OCI-LY7 (cell line): ENCODE measurements around the gene CRYBG3. TPM values are rescaled to one million over a fixed set of nuclear protein-coding genes. Genes with fewer than 3 reads are reported as not detected.

Source experiments
- BruUV-seq: library from RNA; stranded (reverse); fragments of 400-500 nt; replicated peaks from 2 replicates; lab custom pipeline; 2021; lab: Mats Ljungman, UMichigan
- CTCF ChIA-PET: fragments of 300-600 bp; sonication (Branson Sonifier 250); formaldehyde crosslinking; loops from one replicate; lab custom pipeline; 2022; ENCODE audit warnings: antibody characterized with exemption; ENCODE audit not compliant: unreplicated experiment; lab: Charles Lee
- POLR2A ChIA-PET: fragments of 300-600 bp; sonication (Branson Sonifier 250); formaldehyde crosslinking; loops from one replicate; lab custom pipeline; 2022; ENCODE audit warnings: antibody characterized with exemption; lab: Charles Lee
- DNase-seq: peaks from one replicate; pipeline ENCODE4 v3.0.0-alpha.2; 2015; ENCODE audit warnings: low spot score
- H2AFZ ChIP-seq: fragments of 200-600 bp; sonication (generic), shearing (Covaris generic); 2 replicates; pipeline ENCODE4 v1.6.1; 2014; ENCODE audit warnings: mild to moderate bottlenecking, antibody characterized with exemption, low read length, moderate library complexity
- H3K27ac ChIP-seq: fragments of 200-600 bp; sonication (generic); 2 replicates; pipeline ENCODE4 v1.5.1; 2014; ENCODE audit warnings: mixed run types, low read depth, mild to moderate bottlenecking, moderate library complexity, low read length, inconsistent platforms; ENCODE audit not compliant: poor library complexity, severe bottlenecking
- H3K36me3 ChIP-seq: fragments of 200-600 bp; sonication (generic); 2 replicates; pipeline ENCODE4 v1.6.1; 2014; ENCODE audit warnings: mild to moderate bottlenecking, antibody characterized with exemption, low read length, moderate library complexity, mixed read lengths; ENCODE audit not compliant: insufficient read depth
- H3K4me1 ChIP-seq: fragments of 200-600 bp; sonication (generic); 2 replicates; pipeline ENCODE4 v1.5.1; 2014; ENCODE audit warnings: mild to moderate bottlenecking, low read length; ENCODE audit not compliant: insufficient read depth, poor library complexity, severe bottlenecking
- H3K4me2 ChIP-seq: fragments of 200-600 bp; sonication (generic); 2 replicates; pipeline ENCODE4 v1.6.1; 2014; ENCODE audit warnings: mild to moderate bottlenecking, low read length
- H3K4me3 ChIP-seq: fragments of 200-600 bp; sonication (generic); 2 replicates; pipeline ENCODE4 v1.5.1; 2014; ENCODE audit warnings: mild to moderate bottlenecking, low read depth, low read length; ENCODE audit not compliant: poor library complexity, severe bottlenecking
- H3K79me2 ChIP-seq: fragments of 200-600 bp; sonication (generic); 2 replicates; pipeline ENCODE4 v1.6.1; 2016; ENCODE audit warnings: low read depth, mild to moderate bottlenecking, low read length, moderate library complexity, mixed read lengths; ENCODE audit not compliant: insufficient read depth
- H3K9me2 ChIP-seq: fragments of 200-600 bp; sonication (generic); 2 replicates; pipeline ENCODE4 v1.6.1; 2016; ENCODE audit warnings: mild to moderate bottlenecking, low read length, mixed read lengths; ENCODE audit not compliant: insufficient read depth
- H3K9me3 ChIP-seq: fragments of 200-600 bp; sonication (generic); 2 replicates; pipeline ENCODE4 v1.6.1; 2014; ENCODE audit warnings: mild to moderate bottlenecking, mixed run types, low read length, mixed read lengths
- H4K20me1 ChIP-seq: fragments of 200-600 bp; sonication (generic); 2 replicates; pipeline ENCODE4 v1.6.1; 2014; ENCODE audit warnings: mild to moderate bottlenecking, antibody characterized with exemption, low read length, moderate library complexity, mixed read lengths; ENCODE audit not compliant: insufficient read depth
- EZH2phosphoT487 ChIP-seq: fragments of 200-600 bp; sonication (generic); IDR thresholded peaks from 2 replicates; pipeline ENCODE4 v1.6.1; 2018; ENCODE audit warnings: low read depth, borderline replicate concordance, mild to moderate bottlenecking, mixed run types, antibody characterized with exemption, low read length, moderate library complexity, mixed read lengths
- intact Hi-C: fragments of 100-400 bp; cut with micrococcal nuclease; formaldehyde crosslinking; loops from one replicate; pipeline ENCODE4 v1.10.0; 2022; ENCODE audit not compliant: unreplicated experiment
- total RNA-seq, 2 experiments: library from RNA; depleted of rRNA in 1 of 2; stranded (reverse); fragments of >200 nt in 1 of 2; shearing (Covaris generic) in 1 of 2; gene quantifications; 2 replicates each; pipeline ENCODE4 v1.2.3, GENCODE V29; 2014 to 2022
- TF ChIP-seq, protein P1 (sequence below): fragments of 200-600 bp; sonication (generic); conservative IDR thresholded peaks from 2 replicates; pipeline ENCODE4 v1.5.1; 2014; ENCODE audit warnings: mild to moderate bottlenecking, antibody characterized with exemption, low read length, moderate library complexity, mixed read lengths

The CRYBG3 gene
- total RNA-seq, 2 experiments from 2014 or later: 0.22 to 0.46 TPM

DNA sequence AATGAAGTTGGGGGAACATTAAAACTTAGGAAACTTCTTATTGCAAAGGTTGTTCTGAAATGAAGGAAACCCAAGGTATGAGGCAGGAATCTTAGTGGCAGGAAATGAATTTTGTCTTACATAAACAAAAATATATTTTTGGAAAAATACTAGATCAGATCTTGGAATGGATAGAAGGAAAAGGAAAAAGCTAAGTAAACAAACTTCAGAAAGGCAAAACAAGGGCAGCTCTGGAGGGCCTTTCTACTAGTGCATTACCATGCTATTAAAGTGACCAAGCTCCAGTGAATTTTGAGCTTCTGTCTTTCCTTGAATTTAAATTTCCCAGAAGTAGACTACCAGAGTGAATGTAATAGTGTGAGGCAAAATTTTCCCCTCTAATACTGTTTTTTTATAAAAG is 43.7 kb upstream of the CRYBG3 start:
- no TSS peak for BruUV-seq
- Histone ChIP-seq H3K4me2 (no peak overlapping the region), H3K27ac (no peak overlapping the region), H3K36me3 (no peaks in the 10 kb centered on the region), H3K4me1 (no peaks in the 10 kb centered on the region), H3K79me2 (no peaks in the 10 kb centered on the region), H4K20me1 (no peaks in the 10 kb centered on the region), H3K4me3 (no peak overlapping the region), H2AFZ (no peak overlapping the region), H3K9me3 (no peaks in the 10 kb centered on the region), H3K9me2 (no peaks in the 10 kb centered on the region)
- ChIA-PET POLR2A (interaction anchor here (0.6 to 0.8 kb wide), 2 partner anchors 15 to 217 kb away, joined by 3 read pairs; no protein-coding TSS in a partner anchor), CTCF (no interaction called here)
- intact Hi-C loops: no loop called here
- DNase-seq: no peak
- TF ChIP-seq EZH2phosphoT487: no peak
- TF ChIP-seq, protein P1, sequence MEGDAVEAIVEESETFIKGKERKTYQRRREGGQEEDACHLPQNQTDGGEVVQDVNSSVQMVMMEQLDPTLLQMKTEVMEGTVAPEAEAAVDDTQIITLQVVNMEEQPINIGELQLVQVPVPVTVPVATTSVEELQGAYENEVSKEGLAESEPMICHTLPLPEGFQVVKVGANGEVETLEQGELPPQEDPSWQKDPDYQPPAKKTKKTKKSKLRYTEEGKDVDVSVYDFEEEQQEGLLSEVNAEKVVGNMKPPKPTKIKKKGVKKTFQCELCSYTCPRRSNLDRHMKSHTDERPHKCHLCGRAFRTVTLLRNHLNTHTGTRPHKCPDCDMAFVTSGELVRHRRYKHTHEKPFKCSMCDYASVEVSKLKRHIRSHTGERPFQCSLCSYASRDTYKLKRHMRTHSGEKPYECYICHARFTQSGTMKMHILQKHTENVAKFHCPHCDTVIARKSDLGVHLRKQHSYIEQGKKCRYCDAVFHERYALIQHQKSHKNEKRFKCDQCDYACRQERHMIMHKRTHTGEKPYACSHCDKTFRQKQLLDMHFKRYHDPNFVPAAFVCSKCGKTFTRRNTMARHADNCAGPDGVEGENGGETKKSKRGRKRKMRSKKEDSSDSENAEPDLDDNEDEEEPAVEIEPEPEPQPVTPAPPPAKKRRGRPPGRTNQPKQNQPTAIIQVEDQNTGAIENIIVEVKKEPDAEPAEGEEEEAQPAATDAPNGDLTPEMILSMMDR: no peak

DNA sequence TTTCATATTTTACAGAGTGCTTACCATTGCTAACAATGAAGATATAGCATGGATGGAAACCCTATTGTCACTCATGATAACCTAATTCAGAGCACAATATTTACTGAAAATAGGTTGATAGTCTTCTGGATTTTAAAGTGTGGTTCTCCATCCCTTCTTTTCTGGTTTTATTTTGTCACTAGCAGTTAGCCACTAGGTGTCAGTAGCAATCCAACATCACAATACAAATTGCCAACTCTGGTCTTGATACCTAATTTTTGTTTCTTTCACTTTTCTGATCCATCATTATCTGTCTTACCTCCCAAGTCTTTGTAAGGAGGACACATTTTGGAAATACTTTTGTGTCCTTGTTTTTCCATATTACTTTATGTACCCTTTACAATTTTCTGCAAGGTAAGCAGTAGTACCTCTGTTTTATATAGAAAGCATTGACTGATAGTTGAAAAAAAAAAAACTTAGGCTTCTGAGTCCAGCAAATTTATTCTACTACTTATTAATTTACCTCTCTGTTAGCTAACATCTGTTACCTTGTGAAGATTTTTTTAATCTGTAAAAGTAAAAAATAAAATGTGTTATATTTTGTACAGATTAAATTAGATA is 28.3 kb upstream of the CRYBG3 start:
- no peaks in the 10 kb centered on the region for H3K9me3 ChIP-seq
- no peaks in the 10 kb centered on the region for H3K36me3 ChIP-seq
- no peaks in the 10 kb centered on the region for H3K9me2 ChIP-seq
- no peaks in the 10 kb centered on the region for H3K4me1 ChIP-seq
- TF ChIP-seq, protein P1: peak; percentile 95
- TF ChIP-seq EZH2phosphoT487: no peak
- H3K79me2 ChIP-seq: no peaks in the 10 kb centered on the region
- no peak overlapping the region for H3K27ac ChIP-seq
- no peak overlapping the region for H2AFZ ChIP-seq
- no peak overlapping the region for H3K4me3 ChIP-seq
- CTCF ChIA-PET: no interaction called here
- peak; percentile 53 for DNase-seq
- no peak overlapping the region for H3K4me2 ChIP-seq
- POLR2A ChIA-PET: no interaction called here
- intact Hi-C loops: loop anchor here (1.0 kb wide), 2 partner anchors 102 to 230 kb away; no protein-coding TSS in a partner anchor
- H4K20me1 ChIP-seq: no peaks in the 10 kb centered on the region
- no TSS peak for BruUV-seq

DNA sequence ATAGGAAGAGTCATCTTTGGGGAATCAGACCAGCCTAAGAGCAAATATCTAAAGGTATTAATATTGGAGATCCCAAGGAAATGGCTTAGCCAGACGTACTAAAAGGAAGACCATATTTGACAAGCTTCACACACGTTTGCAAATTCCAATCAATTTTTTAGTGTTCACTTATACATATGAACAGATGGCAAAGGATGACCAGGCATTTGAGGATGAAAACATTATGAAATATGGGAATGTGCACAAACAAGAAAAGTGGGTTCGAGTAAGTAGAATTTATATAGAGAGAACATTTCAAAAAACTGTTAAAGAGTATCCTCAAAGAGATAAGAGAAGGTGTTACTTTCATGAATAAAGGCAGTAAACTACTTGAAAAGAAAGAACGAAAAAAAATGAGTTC is 25.9 kb upstream of the CRYBG3 start:
- Histone ChIP-seq H3K4me1 (no peaks in the 10 kb centered on the region), H3K9me2 (no peaks in the 10 kb centered on the region), H3K4me3 (no peak overlapping the region), H3K9me3 (no peaks in the 10 kb centered on the region), H3K36me3 (no peaks in the 10 kb centered on the region), H2AFZ (no peak overlapping the region), H3K79me2 (no peaks in the 10 kb centered on the region), H4K20me1 (no peaks in the 10 kb centered on the region), H3K27ac (no peak overlapping the region), H3K4me2 (no peak overlapping the region)
- intact Hi-C loops: no loop called here
- CTCF ChIA-PET: no interaction called here
- DNase-seq: no peak
- BruUV-seq: no TSS peak
- no peak for TF ChIP-seq EZH2phosphoT487
- POLR2A ChIA-PET: no interaction called here
